ENCODE results near the gene SUSD3.

The SUSD3 gene

DNA sequence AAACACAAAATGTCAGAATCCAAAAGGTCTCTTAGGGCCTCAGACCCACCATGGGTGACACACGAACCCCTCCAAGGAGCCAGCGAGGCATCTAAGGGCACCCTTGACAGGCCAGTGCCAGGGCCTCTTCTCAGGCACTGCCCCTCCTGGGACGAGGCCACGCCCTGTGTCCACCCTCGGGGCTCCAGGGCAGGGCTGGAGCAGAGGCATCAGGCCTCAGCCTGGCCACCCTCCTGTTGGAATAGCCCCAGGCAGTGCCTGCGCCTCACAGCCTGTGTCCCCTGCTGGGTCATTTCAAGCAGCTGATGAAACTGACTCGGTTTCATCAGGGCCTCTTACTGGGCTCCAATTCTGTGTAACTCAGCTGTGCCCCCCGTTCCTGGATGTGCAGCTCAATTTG is 32.8 kb upstream of the SUSD3 start:
- no peak for TF ChIP-seq POLR2AphosphoS5 (IDR thresholded peaks at IDR 0.05; ENCODE audit: borderline replicate concordance, low read depth, low read length)
- TF ChIP-seq EZH2 (IDR thresholded peaks at IDR 0.05), result no peak
- TF ChIP-seq FOXP2 (optimal IDR thresholded peaks at IDR 0.05; ENCODE audit: control extremely low read depth, extremely low read length, insufficient read depth), result no peak
- Histone ChIP-seq H3K4me3 (no peak overlapping the region), H3K9ac (ENCODE audit: insufficient read length) (no peak overlapping the region), H3K36me3 (ENCODE audit: insufficient read depth, low read length) (no peaks in the 10 kb centered on the region), H3K27ac (no peak overlapping the region), H3K9me3 (ENCODE audit: low read depth, low read length) (no peaks in the 10 kb centered on the region)
- DNase-seq (ENCODE audit: low read depth, low spot score), result no peak

- TF ChIP-seq POLR2AphosphoS5 (IDR thresholded peaks at IDR 0.05; ENCODE audit: borderline replicate concordance, low read depth, low read length) (no peak), FOXP2 (optimal IDR thresholded peaks at IDR 0.05; ENCODE audit: control extremely low read depth, extremely low read length, insufficient read depth) (no peak), EZH2 (IDR thresholded peaks at IDR 0.05) (no peak)
- H3K36me3 ChIP-seq (ENCODE audit: insufficient read depth, low read length), result no peaks in the 10 kb centered on the region
- DNase-seq (ENCODE audit: low read depth, low spot score), result no peak
- no peak overlapping the region for H3K9ac ChIP-seq (ENCODE audit: insufficient read length)
- H3K9me3 ChIP-seq (ENCODE audit: low read depth, low read length), result no peaks in the 10 kb centered on the region
- H3K4me3 ChIP-seq, result no peak overlapping the region
- H3K27ac ChIP-seq, result no peak overlapping the region
Observed at GRCh38 chr9:93026640-93027039, 31.9 kb upstream of the SUSD3 start.

GRCh38 chr9:93027750-93028149 is 30.8 kb upstream of the SUSD3 start:
- TF ChIP-seq FOXP2 (optimal IDR thresholded peaks at IDR 0.05; ENCODE audit: control extremely low read depth, extremely low read length, insufficient read depth) (no peak), EZH2 (IDR thresholded peaks at IDR 0.05) (no peak), POLR2AphosphoS5 (IDR thresholded peaks at IDR 0.05; ENCODE audit: borderline replicate concordance, low read depth, low read length) (no peak)
- H3K27ac ChIP-seq, result no peak overlapping the region
- H3K36me3 ChIP-seq (ENCODE audit: insufficient read depth, low read length), result no peaks in the 10 kb centered on the region
- H3K9ac ChIP-seq (ENCODE audit: insufficient read length), result no peak overlapping the region
- no peaks in the 10 kb centered on the region for H3K9me3 ChIP-seq (ENCODE audit: low read depth, low read length)
- H3K4me3 ChIP-seq, result no peak overlapping the region
- no peak for DNase-seq (ENCODE audit: low read depth, low spot score)

GRCh38 chr9:93028448-93029006 is 30.0 kb upstream of the SUSD3 start:
- TF ChIP-seq FOXP2 (optimal IDR thresholded peaks at IDR 0.05; ENCODE audit: control extremely low read depth, extremely low read length, insufficient read depth), result no peak
- DNase-seq (ENCODE audit: low read depth, low spot score), result no peak
- Histone ChIP-seq H3K36me3 (ENCODE audit: insufficient read depth, low read length) (no peaks in the 10 kb centered on the region), H3K9ac (ENCODE audit: insufficient read length) (no peak overlapping the region), H3K9me3 (ENCODE audit: low read depth, low read length) (no peaks in the 10 kb centered on the region), H3K4me3 (no peak overlapping the region), H3K27ac (no peak overlapping the region)

DNA sequence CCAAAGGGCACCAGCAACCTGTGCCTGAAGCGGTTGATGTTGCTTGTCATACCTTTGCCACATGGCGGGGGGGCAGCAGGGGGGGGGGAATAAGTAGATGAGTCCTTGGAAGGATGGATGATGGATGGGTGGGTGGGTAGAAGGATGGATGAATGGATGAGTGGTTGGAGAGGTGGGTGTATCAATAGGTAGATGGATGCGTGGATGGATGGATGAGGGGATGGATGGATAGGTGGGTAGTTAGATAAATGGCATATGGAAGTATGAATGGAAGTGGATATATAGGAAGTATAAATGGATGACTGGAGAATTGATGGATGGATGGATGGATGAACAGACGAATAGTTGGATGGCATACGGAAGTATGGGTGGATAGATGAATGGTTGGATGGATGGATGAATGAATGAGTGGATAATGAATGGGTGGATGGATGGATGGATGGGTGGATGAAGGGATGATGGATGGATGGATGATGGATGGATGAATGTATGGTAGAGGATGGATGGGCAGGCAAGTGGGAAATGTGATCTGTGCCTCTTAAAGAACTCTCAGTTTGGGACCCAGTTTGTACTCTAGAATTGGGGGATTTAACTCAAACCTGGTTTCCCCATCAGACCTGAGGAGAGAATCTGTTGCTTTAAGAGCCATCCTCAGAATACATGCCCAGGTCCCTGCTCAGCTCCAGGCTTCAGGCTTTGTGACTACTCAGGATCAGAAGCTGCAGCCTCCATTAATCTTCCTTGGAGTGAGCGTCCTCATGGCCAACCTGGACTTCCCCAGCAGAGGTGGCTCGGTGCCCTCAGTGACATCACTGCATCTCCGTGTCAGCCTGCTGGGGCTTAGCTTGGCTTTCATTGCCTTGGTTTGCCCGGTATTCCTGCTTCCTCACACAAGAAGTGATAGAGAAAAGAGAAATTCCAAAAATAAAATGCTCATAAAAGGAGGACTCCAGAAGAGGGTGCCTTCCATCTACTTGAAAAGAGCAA is 27.6 kb upstream of the SUSD3 start:
- H3K9ac ChIP-seq (ENCODE audit: insufficient read length), result no peak overlapping the region
- TF ChIP-seq FOXP2 (optimal IDR thresholded peaks at IDR 0.05; ENCODE audit: control extremely low read depth, extremely low read length, insufficient read depth) (no peak), POLR2AphosphoS5 (IDR thresholded peaks at IDR 0.05; ENCODE audit: borderline replicate concordance, low read depth, low read length) (no peak), EZH2 (IDR thresholded peaks at IDR 0.05) (no peak)
- H3K36me3 ChIP-seq (ENCODE audit: insufficient read depth, low read length), result no peaks in the 10 kb centered on the region
- no peaks in the 10 kb centered on the region for H3K9me3 ChIP-seq (ENCODE audit: low read depth, low read length)
- no peak for DNase-seq (ENCODE audit: low read depth, low spot score)
- H3K27ac ChIP-seq, result no peak overlapping the region
- no peak overlapping the region for H3K4me3 ChIP-seq

DNA sequence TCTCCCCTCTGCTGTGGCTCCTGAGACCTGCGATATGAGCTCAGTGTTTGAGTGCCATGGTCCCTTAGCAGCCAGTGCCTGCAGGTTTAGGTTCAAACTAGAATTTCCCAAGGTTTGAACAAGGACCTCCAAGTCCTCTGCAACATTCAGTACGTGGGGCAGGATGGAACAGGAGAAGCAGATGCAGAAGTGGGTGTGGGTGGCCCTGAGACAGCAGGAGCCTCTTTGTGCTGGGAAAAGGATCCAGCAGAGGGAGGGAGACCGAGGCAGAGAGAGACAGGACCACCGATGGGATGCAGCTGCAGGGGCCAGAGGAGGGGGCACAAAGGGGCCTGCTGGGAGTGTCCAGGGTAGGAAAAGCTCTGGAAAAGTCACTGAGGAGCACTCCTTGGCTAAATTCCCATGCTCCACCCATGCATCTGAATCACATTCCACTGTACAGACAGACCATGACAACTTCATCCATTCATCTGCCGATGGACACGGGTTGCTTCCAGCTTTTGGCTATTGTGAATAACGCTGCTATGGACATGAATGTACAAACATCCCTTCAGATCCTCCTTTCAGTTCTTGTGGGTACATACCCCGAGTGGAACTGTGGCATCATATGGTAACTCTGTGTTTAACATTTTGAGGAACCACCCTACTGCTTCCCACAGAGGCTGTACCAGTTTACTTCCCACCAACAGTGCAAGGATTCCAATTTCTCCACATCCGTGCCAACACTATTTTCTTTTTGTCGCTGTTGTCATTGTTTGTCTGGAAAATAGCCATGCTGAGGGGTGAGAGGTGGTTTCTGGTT is 26.7 kb upstream of the SUSD3 start:
- Histone ChIP-seq H3K36me3 (ENCODE audit: insufficient read depth, low read length) (no peaks in the 10 kb centered on the region), H3K9ac (ENCODE audit: insufficient read length) (no peak overlapping the region), H3K27ac (no peak overlapping the region), H3K9me3 (ENCODE audit: low read depth, low read length) (no peaks in the 10 kb centered on the region), H3K4me3 (no peak overlapping the region)
- no peak for TF ChIP-seq FOXP2 (optimal IDR thresholded peaks at IDR 0.05; ENCODE audit: control extremely low read depth, extremely low read length, insufficient read depth)
- TF ChIP-seq EZH2 (IDR thresholded peaks at IDR 0.05), result no peak
- TF ChIP-seq POLR2AphosphoS5 (IDR thresholded peaks at IDR 0.05; ENCODE audit: borderline replicate concordance, low read depth, low read length), result no peak
- no peak for DNase-seq (ENCODE audit: low read depth, low spot score)

GRCh38 chr9:93032545-93032944 is 26.0 kb upstream of the SUSD3 start:
- Histone ChIP-seq H3K9ac (ENCODE audit: insufficient read length) (no peak overlapping the region), H3K9me3 (ENCODE audit: low read depth, low read length) (no peaks in the 10 kb centered on the region), H3K27ac (no peak overlapping the region), H3K36me3 (ENCODE audit: insufficient read depth, low read length) (no peaks in the 10 kb centered on the region), H3K4me3 (no peak overlapping the region)
- DNase-seq (ENCODE audit: low read depth, low spot score), result no peak
- TF ChIP-seq FOXP2 (optimal IDR thresholded peaks at IDR 0.05; ENCODE audit: control extremely low read depth, extremely low read length, insufficient read depth) (no peak), POLR2AphosphoS5 (IDR thresholded peaks at IDR 0.05; ENCODE audit: borderline replicate concordance, low read depth, low read length) (no peak), EZH2 (IDR thresholded peaks at IDR 0.05) (no peak)

GRCh38 chr9:93033531-93033930 is 25.0 kb upstream of the SUSD3 start:
- no peak overlapping the region for H3K9ac ChIP-seq (ENCODE audit: insufficient read length)
- no peaks in the 10 kb centered on the region for H3K36me3 ChIP-seq (ENCODE audit: insufficient read depth, low read length)

More at GRCh38 chr9:93033531-93033930, 25.0 kb upstream of the SUSD3 start:
- TF ChIP-seq POLR2AphosphoS5 (IDR thresholded peaks at IDR 0.05; ENCODE audit: borderline replicate concordance, low read depth, low read length) (no peak), EZH2 (IDR thresholded peaks at IDR 0.05) (no peak), FOXP2 (optimal IDR thresholded peaks at IDR 0.05; ENCODE audit: control extremely low read depth, extremely low read length, insufficient read depth) (no peak)
- Histone ChIP-seq H3K9me3 (ENCODE audit: low read depth, low read length) (no peaks in the 10 kb centered on the region), H3K4me3 (no peak overlapping the region), H3K27ac (no peak overlapping the region)
- no peak for DNase-seq (ENCODE audit: low read depth, low spot score)
